Fibroblast of lung (primary cell): ENCODE data around the gene RTKN.
"Not testable (repeated sequence)": the region's sequence is repeated elsewhere in the genome, so short reads cannot be mapped to it uniquely, and the experiment has no call there.

ENCODE experiments used
- CTCF ChIP-seq, 2 donors: IDR thresholded peaks in 1 of 2; conservative IDR thresholded peaks in 1 of 2; 1 replicate in 1 of 2; 2 replicates in 1 of 2; pipeline ENCODE4 v1.5.1; 2011 to 2012; ENCODE audit warnings: low read length in 2 of 2, control low read depth in 1 of 2, inconsistent platforms in 1 of 2, low read depth in 1 of 2, mild to moderate bottlenecking in 1 of 2
- EZH2 ChIP-seq: IDR thresholded peaks from 2 replicates; pipeline ENCODE4 v1.5.1; 2012; ENCODE audit warnings: low read length, control low read depth, mild to moderate bottlenecking; ENCODE audit errors: missing control alignments

- not testable (repeated sequence) for TF ChIP-seq EZH2; CTCF (conservative IDR thresholded peaks at IDR 0.05 in 1 of 2, IDR thresholded peaks at IDR 0.05 in 1 of 2; ENCODE audit: low read depth in 1 of 2, low read length in 2 of 2)
Observed at GRCh38 chr2:74442483-74443297, 953 bp upstream of the RTKN start.
